Measurements from ENCODE around the gene THSD4.

GRCh38 chr15:71448688-71449114 lies 333.4 kb downstream of the THSD4 start:
- TF ChIP-seq CTCF (conservative IDR thresholded peaks at IDR 0.05 in 1 of 2, IDR thresholded peaks at IDR 0.05 in 1 of 2; ENCODE audit: extremely low read depth in 1 of 2, insufficient read depth in 1 of 2, low read depth in 1 of 2, low read length in 2 of 2) (peak; percentile 93 to 98), EZH2 (IDR thresholded peaks at IDR 0.05; ENCODE audit: borderline replicate concordance, low read length) (no peak)
